NCI-H1417 (cell line): Measurements from ENCODE around the gene TM2D3.
A peak's percentile ranks its signal among the peaks of the same experiment; 100 is the strongest.

Experiments used
- DNase-seq, 3 experiments: peaks; one replicate each; lab custom pipeline; 2025; lab: John Stamatoyannopoulos, UW

The TM2D3 gene

GRCh38 chr15:101623367-101624304, 28.5 kb downstream of the TM2D3 start:
- DNase-seq, result no peak

DNA sequence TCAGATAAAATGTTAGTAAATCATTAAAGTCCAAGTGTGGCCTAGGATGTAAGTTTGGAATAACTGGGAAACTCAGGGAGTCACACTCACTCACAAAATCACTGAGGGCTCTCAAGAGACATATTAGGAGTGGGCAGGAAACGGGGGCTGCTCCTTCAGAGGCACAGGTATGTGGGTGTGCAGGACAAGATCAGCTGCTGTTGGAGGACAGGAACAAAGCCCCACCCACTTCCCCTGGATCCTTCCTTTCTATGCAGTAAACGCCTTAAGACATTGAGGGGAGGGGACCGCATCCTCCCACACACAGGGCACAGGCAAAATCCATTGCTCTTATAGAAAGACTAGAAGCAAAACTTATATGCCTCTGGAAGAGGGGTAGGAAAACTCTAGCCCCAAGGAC, 30.2 kb downstream of the TM2D3 start:
- DNase-seq, result no peak

GRCh38 chr15:101620671-101621070, 31.5 kb downstream of the TM2D3 start:
- DNase-seq, result no peak

DNA sequence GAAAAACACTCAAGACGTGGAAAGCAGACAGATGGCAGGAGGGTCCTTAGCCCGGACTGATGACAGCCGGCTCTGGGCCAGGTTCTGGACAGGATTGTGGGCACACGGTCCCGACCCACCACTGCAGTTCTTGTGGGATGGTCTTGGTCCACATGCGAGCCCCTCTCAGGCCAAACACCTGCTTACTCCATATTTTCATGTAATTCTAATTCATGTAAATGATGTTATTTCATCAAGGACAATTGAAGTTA, 32.6 kb downstream of the TM2D3 start:
- no peak for DNase-seq

DNA sequence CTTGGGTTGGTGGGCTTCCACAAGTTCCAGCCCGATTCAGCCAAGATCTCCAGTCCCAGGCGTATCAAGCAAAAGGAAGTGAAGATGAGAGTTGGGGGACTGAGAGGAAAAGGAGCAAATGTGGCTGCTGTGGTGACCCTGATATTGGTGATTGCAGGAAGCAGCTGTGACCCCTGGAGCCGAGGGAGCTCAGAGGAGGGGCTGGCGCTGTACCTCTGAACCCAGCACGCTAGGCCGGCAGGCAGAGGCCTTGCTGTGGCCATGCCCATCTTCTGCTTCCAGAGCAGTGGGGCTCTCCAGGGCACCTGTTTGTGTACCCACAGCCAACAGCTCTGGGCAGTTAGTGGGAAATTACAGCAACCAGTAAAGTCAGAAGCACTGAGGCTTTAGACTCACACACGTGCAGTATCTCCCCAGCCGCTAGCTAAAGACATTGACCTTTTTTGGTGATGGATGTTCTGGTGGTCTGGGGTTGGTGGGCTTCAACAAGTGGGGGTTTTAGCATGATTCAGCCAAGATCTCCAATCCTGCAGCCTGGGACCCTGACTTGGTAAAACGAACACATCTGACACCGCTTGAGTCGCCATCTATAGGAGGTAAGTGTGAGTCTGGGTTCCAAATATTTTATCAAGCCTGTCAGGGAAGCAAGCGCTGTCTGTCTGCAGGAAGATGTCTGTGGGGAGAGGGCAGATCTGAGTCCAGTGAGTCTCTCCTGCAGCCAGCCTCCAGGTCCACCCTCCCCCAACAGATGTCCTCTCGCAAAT, 33.1 kb downstream of the TM2D3 start:
- no peak for DNase-seq

DNA sequence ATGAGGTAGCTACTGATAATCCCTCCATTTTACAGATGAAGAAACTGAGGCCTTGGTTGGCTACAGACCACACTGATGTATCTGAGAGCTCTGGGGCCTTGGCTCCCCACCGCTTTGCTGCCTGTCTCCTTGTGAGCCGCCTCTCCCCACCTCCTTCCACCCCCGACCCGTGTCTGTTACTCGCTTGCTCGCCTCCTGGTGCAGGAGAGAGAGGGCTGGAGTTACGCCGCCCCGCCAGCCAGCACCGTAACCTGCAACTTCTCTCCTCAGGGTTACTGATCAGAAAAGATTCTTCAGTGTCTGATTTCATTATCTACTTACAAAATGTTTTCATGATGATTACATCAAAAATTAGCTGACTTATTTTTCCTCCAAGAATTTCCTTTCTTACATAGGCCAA, 34.1 kb downstream of the TM2D3 start:
- DNase-seq, result no peak

DNA sequence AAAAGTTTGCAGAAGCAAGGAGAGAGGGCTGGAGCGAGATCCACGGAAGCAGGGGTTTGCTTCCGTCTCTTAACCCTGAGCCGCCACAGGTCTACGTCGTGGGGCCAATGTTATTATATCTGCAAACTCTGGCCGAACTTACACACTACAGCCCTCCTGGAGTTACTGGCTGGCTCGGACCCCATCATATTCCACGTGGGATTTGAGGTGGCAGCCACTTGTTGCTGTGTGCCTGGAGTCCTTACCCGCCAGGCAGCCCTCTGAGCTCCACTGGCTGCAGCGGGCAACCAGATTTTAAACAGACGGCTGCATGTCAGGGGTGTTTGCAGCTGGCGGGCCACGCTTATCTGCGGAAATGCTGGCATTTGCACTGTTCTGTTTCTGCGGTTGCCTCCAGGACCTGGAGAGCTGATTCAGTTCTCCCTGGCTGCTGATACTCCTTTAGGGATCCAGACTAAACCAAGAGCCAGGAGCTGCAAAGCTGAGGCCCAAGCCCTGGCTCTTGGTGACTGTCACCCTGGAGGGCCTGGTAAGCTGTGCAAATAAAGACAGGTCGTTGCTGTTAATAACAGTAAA, 34.7 kb downstream of the TM2D3 start:
- DNase-seq, result no peak

GRCh38 chr15:101615986-101616848, 36.0 kb downstream of the TM2D3 start:
- peak; percentile 31 to 67 (median 56) for DNase-seq

- DNase-seq, result no peak
These were observed 36.7 kb downstream of the TM2D3 start for GRCh38 chr15:101615414-101615985.

GRCh38 chr15:101614761-101615160, 37.4 kb downstream of the TM2D3 start:
- DNase-seq, result no peak

- DNase-seq, result no peak
These were observed 38.1 kb downstream of the TM2D3 start for GRCh38 chr15:101614001-101614585.

DNA sequence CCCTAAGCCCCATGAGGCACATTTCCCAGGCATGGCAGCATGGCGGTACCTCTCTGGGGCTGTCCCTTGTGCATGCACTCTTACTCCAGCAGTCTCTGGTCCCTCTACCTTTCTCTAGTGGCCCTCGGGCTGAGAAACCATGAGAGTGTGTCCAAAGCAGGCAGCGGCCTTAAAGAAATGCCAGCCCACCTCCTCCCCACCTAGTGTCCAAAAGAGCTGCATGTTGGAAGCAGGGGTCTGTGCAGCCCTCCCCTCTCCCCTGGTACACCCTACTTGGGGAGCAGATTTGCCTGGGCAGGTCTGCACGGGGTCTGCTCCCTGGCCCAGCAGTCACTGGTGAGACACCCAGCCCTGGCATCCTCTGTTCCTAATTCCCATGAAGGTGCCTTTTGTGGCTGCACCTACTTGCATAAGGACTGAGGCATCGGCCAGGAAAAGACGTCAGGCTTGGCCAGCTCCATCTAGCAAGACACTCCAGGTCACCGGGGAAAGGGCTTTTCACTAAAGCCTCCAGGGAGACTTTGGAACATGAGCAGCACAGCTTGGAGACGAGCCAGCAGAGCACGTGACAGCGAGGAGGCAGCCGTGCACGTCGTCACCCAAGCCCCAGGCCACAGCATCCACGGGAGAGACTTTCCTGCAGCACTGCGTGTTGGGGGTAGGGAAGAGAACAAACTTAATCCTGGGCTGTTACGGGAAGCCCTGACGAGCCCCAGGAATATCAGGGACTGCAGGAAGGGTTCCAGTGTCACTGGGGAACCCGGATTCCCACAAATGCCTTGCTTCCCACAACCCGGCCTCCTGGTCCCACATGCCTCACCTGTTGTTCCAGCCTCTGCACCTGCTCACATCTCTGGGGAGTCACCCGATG, 38.8 kb downstream of the TM2D3 start:
- DNase-seq, result peak; percentile 70 to 91 (median 91)

DNA sequence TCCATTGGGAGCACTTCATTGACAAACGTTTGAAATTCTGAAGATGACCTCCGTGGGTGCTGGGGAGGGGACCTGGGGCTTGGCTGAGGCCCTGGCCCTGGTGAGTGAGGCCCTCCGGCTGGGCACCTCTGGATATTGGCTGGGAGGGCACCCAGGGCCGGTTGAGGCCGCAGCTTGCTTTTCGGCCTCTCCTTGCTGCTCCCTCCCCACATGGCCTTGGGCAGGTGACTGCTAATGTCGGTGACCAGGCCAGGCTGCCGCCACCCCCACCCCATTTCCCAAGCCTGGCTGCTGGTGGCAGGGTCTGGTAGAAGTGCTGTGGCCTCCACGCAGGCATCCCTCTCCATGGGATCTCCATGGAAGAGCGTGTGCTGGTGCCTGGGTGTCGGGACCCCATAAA, 39.5 kb downstream of the TM2D3 start:
- no peak for DNase-seq

DNA sequence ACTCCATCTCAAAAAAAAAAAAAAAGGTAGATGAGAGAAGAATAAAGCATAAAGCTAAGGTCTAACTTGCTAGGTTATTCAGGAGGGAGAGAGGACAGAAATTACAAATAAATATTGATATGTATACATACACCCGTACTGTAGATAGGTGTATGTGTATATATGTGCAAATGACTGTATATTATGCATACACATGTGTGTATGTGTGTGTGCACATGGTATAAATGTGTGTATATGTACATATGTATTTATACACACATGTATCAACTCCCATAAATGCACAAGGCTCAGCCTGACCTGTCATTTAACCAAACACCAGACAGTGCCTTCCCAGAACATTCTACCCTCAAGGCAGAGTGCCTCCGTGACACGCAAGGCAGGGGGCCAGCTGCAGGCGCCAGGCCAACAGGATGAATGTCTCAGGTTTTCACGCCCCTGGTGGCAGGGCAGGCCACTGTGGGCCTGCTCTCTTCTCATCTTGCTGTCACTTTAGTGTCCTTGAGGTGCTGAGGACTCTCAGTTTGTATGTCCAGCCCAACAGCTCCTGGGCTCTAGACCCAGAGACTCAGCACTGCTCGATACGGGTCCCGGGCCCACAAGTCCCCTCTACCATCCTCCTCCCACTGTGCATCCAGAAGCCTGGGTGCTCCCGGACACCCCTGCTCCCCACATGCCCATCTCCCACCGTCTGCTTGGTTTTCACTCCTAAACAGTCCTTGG, 40.4 kb downstream of the TM2D3 start:
- no peak for DNase-seq

- no peak for DNase-seq
These were observed 41.2 kb downstream of the TM2D3 start for GRCh38 chr15:101611007-101611406.

- DNase-seq, result no peak
These were observed 41.6 kb downstream of the TM2D3 start for GRCh38 chr15:101610611-101611000.

GRCh38 chr15:101609742-101610610, 42.2 kb downstream of the TM2D3 start:
- no peak for DNase-seq

DNA sequence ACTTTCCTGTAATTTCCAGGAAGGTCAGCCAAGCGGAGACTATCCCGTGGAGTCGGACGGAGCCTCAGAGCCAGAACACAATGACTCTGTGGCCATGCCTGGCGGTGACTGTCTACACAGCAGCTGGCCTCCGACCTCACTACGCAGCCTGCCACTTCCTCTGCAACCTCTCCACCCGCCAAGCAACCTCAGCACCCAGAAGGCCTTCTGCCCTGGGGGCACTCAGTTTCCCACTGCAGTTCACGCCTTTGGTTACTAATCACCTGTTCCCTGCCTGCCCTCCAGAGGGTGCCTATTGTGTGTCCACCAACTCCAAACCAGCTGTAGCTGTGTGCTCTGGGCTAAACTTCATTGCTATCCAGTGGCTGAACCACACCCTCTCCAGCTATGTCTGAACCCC, 44.0 kb downstream of the TM2D3 start:
- DNase-seq, result peak in 1 of 3 experiments; percentile 12

GRCh38 chr15:101607108-101607507, 45.1 kb downstream of the TM2D3 start:
- no peak for DNase-seq
